HepG2 (cell line): ENCODE measurements around the gene PCGF3. TPM values are rescaled to one million over a fixed set of nuclear protein-coding genes. Genes with fewer than 3 reads are reported as not detected.

Source experiments
- ATAC-seq: fragments of 200-7000 bp; cut with Tn5 transposase; 3 replicates; pipeline ENCODE4 v1.9.1; 2020; ENCODE audit warnings: mild to moderate bottlenecking, moderate library complexity
- BruUV-seq: library from RNA; stranded (reverse); fragments of 400-500 nt; replicated peaks from 2 replicates; lab custom pipeline; 2021; lab: Mats Ljungman, UMichigan
- CTCF ChIA-PET: fragments of 300-600 bp; formaldehyde crosslinking; extraction: SDS; loops from one replicate; lab custom pipeline; 2021; ENCODE audit warnings: low total read pairs, inconsistent platforms, low intra/inter-chr PET ratio; lab: Yijun Ruan, JAX
- POLR2A ChIA-PET: fragments of 350-600 bp; sonication (Branson Sonifier 250); formaldehyde crosslinking; loops from one replicate; lab custom pipeline; 2020; ENCODE audit warnings: antibody characterized with exemption, inconsistent platforms; lab: Yijun Ruan, JAX
- DNase-seq: peaks from one replicate; pipeline ENCODE4 v3.0.0-alpha.2; 2015; ENCODE audit warnings: low spot score
- FAIRE-seq: peaks from 3 replicates; lab custom pipeline; 2011; peaks lifted over from hg19 to GRCh38; lab: Jason Lieb, UNC
- H2AFZ ChIP-seq: one replicate; pipeline ENCODE4 v1.6.1; 2011; ENCODE audit warnings: low read length, inconsistent platforms
- H3K27ac ChIP-seq: fragments of 300-600 bp; 3 replicates; pipeline ENCODE4 v1.8.0; 2011; ENCODE audit warnings: mixed run types, mild to moderate bottlenecking, mixed read lengths, low read length, inconsistent platforms; ENCODE audit not compliant: insufficient read depth; ENCODE audit errors: extremely low read length
- H3K27me3 ChIP-seq, 2 experiments: fragments of 200-600 bp in 1 of 2; 2 replicates in 1 of 2; 3 replicates in 1 of 2; pipeline versions ENCODE4 v1.6.0 to v1.8.0; 2011; ENCODE audit warnings: low read length in 2 of 2, mild to moderate bottlenecking in 2 of 2, moderate library complexity in 2 of 2, inconsistent platforms in 1 of 2; ENCODE audit not compliant: insufficient read depth in 2 of 2, control insufficient read depth in 1 of 2
- H3K36me3 ChIP-seq, 2 experiments: fragments of 200-600 bp in 1 of 2; replicated peaks in 1 of 2; 2 replicates in 1 of 2; 3 replicates in 1 of 2; pipeline versions ENCODE4 v1.5.1 to v1.8.0; 2011; ENCODE audit warnings: low read length in 2 of 2, inconsistent platforms in 1 of 2; ENCODE audit not compliant: insufficient read depth in 2 of 2, control insufficient read depth in 1 of 2
- H3K4me1 ChIP-seq: 2 replicates; pipeline ENCODE4 v1.5.1; 2012; ENCODE audit warnings: low read length, inconsistent platforms; ENCODE audit not compliant: insufficient read depth
- H3K4me2 ChIP-seq: 2 replicates; pipeline ENCODE4 v1.6.0; 2011; ENCODE audit warnings: low read depth, low read length, inconsistent platforms
- H3K4me3 ChIP-seq, 3 experiments: fragments of 200-600 bp in 1 of 3; sonication (generic), shearing (Covaris generic) in 1 of 3; replicated peaks in 1 of 3; 2 replicates each; pipeline ENCODE4 v1.5.1; 2011 to 2016; ENCODE audit warnings: low read length in 3 of 3, inconsistent platforms in 2 of 3, low read depth in 2 of 3, mild to moderate bottlenecking in 2 of 3, control low read depth in 1 of 3, mixed read lengths in 1 of 3; ENCODE audit not compliant: insufficient read depth in 1 of 3
- H3K79me2 ChIP-seq: one replicate; pipeline ENCODE4 v1.6.1; 2011; ENCODE audit warnings: low read length, inconsistent platforms; ENCODE audit not compliant: insufficient read depth
- H3K9ac ChIP-seq: 2 replicates; pipeline ENCODE4 v1.6.0; 2011; ENCODE audit warnings: mild to moderate bottlenecking, low read depth, low read length, inconsistent platforms; ENCODE audit not compliant: insufficient read depth
- H3K9me3 ChIP-seq: 2 replicates; pipeline ENCODE4 v1.5.1; 2012; ENCODE audit warnings: mild to moderate bottlenecking, low read length
- H4K20me1 ChIP-seq: 2 replicates; pipeline ENCODE4 v1.6.0; 2011; ENCODE audit warnings: inconsistent platforms, mild to moderate bottlenecking, low read length, moderate library complexity; ENCODE audit not compliant: insufficient read depth
- NBN ChIP-seq: fragments of 450-650 bp; conservative IDR thresholded peaks from 2 replicates; pipeline ENCODE4 v1.6.1; 2017
- RBM22 ChIP-seq: fragments of 200-400 bp; formaldehyde crosslinking; optimal IDR thresholded peaks from 2 replicates; pipeline ENCODE3; 2017; ENCODE audit warnings: mild to moderate bottlenecking, low read length, moderate library complexity
- SRY ChIP-seq: sonication (generic); formaldehyde crosslinking; IDR thresholded peaks from 2 replicates; pipeline ENCODE4 v1.8.0; 2022; ENCODE audit warnings: mild to moderate bottlenecking, missing genetic modification reagents
- TRIM22 ChIP-seq: fragments of 450-650 bp; IDR thresholded peaks from 2 replicates; pipeline ENCODE4 v1.6.1; 2017
- ZFYVE20 ChIP-seq: sonication (generic); formaldehyde crosslinking; IDR thresholded peaks from 2 replicates; pipeline ENCODE4 v1.8.0; 2023; ENCODE audit warnings: low read depth, mild to moderate bottlenecking, moderate library complexity, missing genetic modification reagents, borderline replicate concordance
- ZNF33A ChIP-seq: sonication (generic); formaldehyde crosslinking; IDR thresholded peaks from 2 replicates; pipeline ENCODE4 v1.5.1; 2020; ENCODE audit warnings: missing genetic modification reagents, mild to moderate bottlenecking, moderate library complexity, borderline replicate concordance
- ZNF496 ChIP-seq: sonication (generic); formaldehyde crosslinking; IDR thresholded peaks from 2 replicates; pipeline ENCODE4 v1.8.1; 2023; ENCODE audit warnings: mild to moderate bottlenecking, moderate library complexity, missing genetic modification reagents; ENCODE audit not compliant: insufficient replicate concordance
- ZNF598 ChIP-seq: sonication (generic); formaldehyde crosslinking; IDR thresholded peaks from 2 replicates; pipeline ENCODE4 v1.5.1; 2020; ENCODE audit warnings: mild to moderate bottlenecking, missing genetic modification reagents, borderline replicate concordance
- ZNF687 ChIP-seq: sonication (generic); formaldehyde crosslinking; IDR thresholded peaks from 2 replicates; pipeline ENCODE4 v1.5.1; 2020; ENCODE audit warnings: mild to moderate bottlenecking, missing genetic modification reagents, moderate library complexity
- ZZZ3 ChIP-seq: sonication (generic); formaldehyde crosslinking; IDR thresholded peaks from 2 replicates; pipeline ENCODE4 v1.4.0; 2020; ENCODE audit warnings: missing genetic modification reagents, mild to moderate bottlenecking, borderline replicate concordance
- WGBS: methylation state at CpG from one replicate; pipeline ENCODE4 v1.1.6; 2017; ENCODE audit warnings: low lambda C conversion rate; 5-methylcytosine and 5-hydroxymethylcytosine counted together
- in situ Hi-C: cut with HindIII; loops from 2 replicates; pipeline ENCODE4 v1.10.0; 2017; ENCODE audit warnings: low pct_unique_long_range_greater_than_20kb; ENCODE audit not compliant: extremely low pct_ligation_motif_present
- intact Hi-C: fragments of 100-400 bp; cut with micrococcal nuclease; formaldehyde crosslinking; loops from one replicate; pipeline ENCODE4 v1.10.0; 2022; ENCODE audit not compliant: unreplicated experiment
- polyA plus RNA-seq, 8 experiments: library from polyadenylated mRNA; depleted of rRNA in 3 of 8; stranded (reverse) in 7 of 8; unstranded in 1 of 8; fragments of >200 nt; fragmentation: Illumina TruSeq in 4 of 8; extraction: Trizol in 4 of 8; gene quantifications; 2 replicates each; pipeline versions ENCODE4 v1.2.1 to v1.2.3, GENCODE V29; 2011 to 2016; ENCODE audit warnings: low read depth in 4 of 8, missing spikeins in 1 of 8, mixed read lengths in 1 of 8; ENCODE audit not compliant: insufficient read depth in 1 of 8
- total RNA-seq, 5 experiments: library from RNA; depleted of rRNA; stranded (reverse); fragments of >200 nt; fragmentation: Illumina TruSeq; extraction: Trizol; gene quantifications; 2 replicates each; pipeline ENCODE4 v1.2.3, GENCODE V29; 2016; ENCODE audit warnings: low read depth in 1 of 5

PCGF3 gene
- total and polyA plus RNA-seq, 2 of the 13 experiments (the other 11 are each of a cell fraction or from before 2014, with no cell fraction given): 28.6 to 66.2 TPM

DNA sequence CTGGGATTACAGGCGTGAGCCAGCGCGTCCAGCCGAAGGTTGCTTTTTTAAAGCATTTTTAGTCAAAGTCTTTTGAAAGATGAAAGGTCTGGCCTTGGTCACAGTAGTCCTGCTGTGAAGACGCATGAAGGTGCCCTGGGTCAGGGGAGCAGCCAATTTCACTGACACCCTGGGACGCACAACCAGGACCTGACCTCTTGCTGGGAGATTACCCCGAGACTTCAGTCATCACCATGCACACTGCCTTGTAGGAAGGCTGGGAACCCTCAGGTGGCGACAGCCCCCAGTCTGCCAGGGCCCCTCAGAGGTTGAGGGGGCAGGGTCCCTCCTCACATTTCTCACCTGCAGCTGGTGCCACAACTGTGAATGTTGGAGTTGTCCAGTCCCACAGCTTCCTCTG is 67.1 kb downstream of the PCGF3 start:
- intact Hi-C loops: no loop called here
- no TSS peak for BruUV-seq
- H3K9me3 ChIP-seq: no peaks in the 10 kb centered on the region
- 100% methylated on average over 7 of the region's 8 CpGs for WGBS
- FAIRE-seq: no peak
- H4K20me1 ChIP-seq: peaks cover 49% of the 10 kb centered on the region
- H3K9ac ChIP-seq: no peak overlapping the region
- peaks cover 25% of the 10 kb centered on the region for H3K4me1 ChIP-seq
- H2AFZ ChIP-seq: no peak overlapping the region
- no peaks in the 10 kb centered on the region for H3K27me3 ChIP-seq
- CTCF ChIA-PET: no interaction called here
- no peak overlapping the region for H3K4me3 ChIP-seq
- no peak overlapping the region for H3K4me2 ChIP-seq
- H3K27ac ChIP-seq: no peak overlapping the region
- peak; percentile 24; the same call in 2 of the 3 replicates for ATAC-seq
- TF ChIP-seq RBM22: no peak
- no peak for TF ChIP-seq TRIM22
- TF ChIP-seq ZNF598 (CRISPR knock-in tag): no peak
- TF ChIP-seq SRY (CRISPR knock-in tag): no peak
- in situ Hi-C loops: no loop called here
- POLR2A ChIA-PET: interaction anchor here (2.3 kb wide), 1 partner anchor 10 kb away, joined by 11 read pairs; no protein-coding TSS in a partner anchor
- DNase-seq: no peak
- H3K79me2 ChIP-seq: peaks cover 65% of the 10 kb centered on the region
- H3K36me3 ChIP-seq: peaks cover 12 to 53% of the 10 kb centered on the region in 2 experiments

- peaks cover 67% of the 10 kb centered on the region for H3K79me2 ChIP-seq
- in situ Hi-C loops (no loop called here), intact Hi-C loops (no loop called here)
- no peaks in the 10 kb centered on the region for H3K9me3 ChIP-seq
- WGBS: 90% methylated on average over 4 of the region's 9 CpGs
- ChIA-PET POLR2A (interaction anchor here (2.3 kb wide), 1 partner anchor 9 kb away, joined by 11 read pairs; no protein-coding TSS in a partner anchor), CTCF (no interaction called here)
- peaks cover 29% of the 10 kb centered on the region for H3K4me1 ChIP-seq
- no peaks in the 10 kb centered on the region for H3K27me3 ChIP-seq
- DNase-seq: no peak
- H3K36me3 ChIP-seq: peaks cover 11 to 50% of the 10 kb centered on the region in 2 experiments
- TF ChIP-seq ZNF33A (CRISPR knock-in tag) (no peak), ZZZ3 (CRISPR knock-in tag) (no peak), ZNF496 (no peak), NBN (no peak), ZFYVE20 (CRISPR knock-in tag) (no peak), ZNF687 (CRISPR knock-in tag) (peak; percentile 22; the same call in 1 of the 2 replicates)
- H2AFZ ChIP-seq: no peak overlapping the region
- H3K27ac ChIP-seq: no peak overlapping the region
- no peak overlapping the region for H3K4me3 ChIP-seq
- ATAC-seq: peak; percentile 16; the same call in 2 of the 3 replicates
- no TSS peak for BruUV-seq
- no peak overlapping the region for H3K9ac ChIP-seq
- peaks cover 48% of the 10 kb centered on the region for H4K20me1 ChIP-seq
- no peak for FAIRE-seq
- no peak overlapping the region for H3K4me2 ChIP-seq
Measured at GRCh38 chr4:773214-773613, 67.6 kb downstream of the PCGF3 start.
